Tibial artery (tissue), 4 donors: ENCODE results near the gene ITPK1.

ENCODE experiments used
- DNase-seq, 2 donors: peaks; one replicate each; pipeline ENCODE4 v3.0.0-alpha.2; 2019
- H3K27ac ChIP-seq, 2 donors: fragments of 200-600 bp; sonication (generic) in 1 of 2; 1 replicate in 1 of 2; 2 replicates in 1 of 2; pipeline ENCODE4 v1.5.1; 2018 to 2019; ENCODE audit warnings: mild to moderate bottlenecking in 1 of 2
- H3K27me3 ChIP-seq, 2 donors: fragments of 200-600 bp; sonication (generic) in 1 of 2; one replicate each; pipeline versions ENCODE4 v1.5.1 to v1.6.0; 2016 to 2019
- H3K36me3 ChIP-seq, 3 donors: fragments of 200-600 bp; sonication (generic) in 2 of 3; one replicate each; pipeline ENCODE4 v1.5.1; 2016 to 2019; ENCODE audit warnings: mild to moderate bottlenecking in 2 of 3
- H3K4me1 ChIP-seq, 4 donors: fragments of 200-600 bp; sonication (generic) in 2 of 4; 1 replicate in 3 of 4; 2 replicates in 1 of 4; pipeline ENCODE4 v1.5.1; 2016 to 2019
- H3K4me3 ChIP-seq, 2 donors: fragments of 200-600 bp; sonication (generic) in 1 of 2; 1 replicate in 1 of 2; 2 replicates in 1 of 2; pipeline ENCODE4 v1.5.1; 2018 to 2019; ENCODE audit warnings: mild to moderate bottlenecking in 2 of 2
- H3K9me3 ChIP-seq, 3 donors: fragments of 200-600 bp; sonication (generic) in 1 of 3; one replicate each; pipeline ENCODE4 v1.5.1; 2016 to 2019
- intact Hi-C: fragments of 100-400 bp; cut with DNase I; formaldehyde crosslinking; loops from one replicate; pipeline ENCODE4 v1.15.0; 2023; ENCODE audit warnings: low total_unique reads
- TF ChIP-seq, protein P1 (sequence below), 2 experiments: fragments of 200-600 bp in 1 of 2; fragments of 450-650 bp in 1 of 2; IDR thresholded peaks; one replicate each; pipeline ENCODE4 v1.5.1; 2017 to 2019; ENCODE audit warnings: antibody characterized with exemption in 2 of 2, mild to moderate bottlenecking in 1 of 2, moderate library complexity in 1 of 2

ITPK1 gene

GRCh38 chr14:92936085-92936484 is 179.6 kb downstream of the ITPK1 start:
- TF ChIP-seq, protein P1, sequence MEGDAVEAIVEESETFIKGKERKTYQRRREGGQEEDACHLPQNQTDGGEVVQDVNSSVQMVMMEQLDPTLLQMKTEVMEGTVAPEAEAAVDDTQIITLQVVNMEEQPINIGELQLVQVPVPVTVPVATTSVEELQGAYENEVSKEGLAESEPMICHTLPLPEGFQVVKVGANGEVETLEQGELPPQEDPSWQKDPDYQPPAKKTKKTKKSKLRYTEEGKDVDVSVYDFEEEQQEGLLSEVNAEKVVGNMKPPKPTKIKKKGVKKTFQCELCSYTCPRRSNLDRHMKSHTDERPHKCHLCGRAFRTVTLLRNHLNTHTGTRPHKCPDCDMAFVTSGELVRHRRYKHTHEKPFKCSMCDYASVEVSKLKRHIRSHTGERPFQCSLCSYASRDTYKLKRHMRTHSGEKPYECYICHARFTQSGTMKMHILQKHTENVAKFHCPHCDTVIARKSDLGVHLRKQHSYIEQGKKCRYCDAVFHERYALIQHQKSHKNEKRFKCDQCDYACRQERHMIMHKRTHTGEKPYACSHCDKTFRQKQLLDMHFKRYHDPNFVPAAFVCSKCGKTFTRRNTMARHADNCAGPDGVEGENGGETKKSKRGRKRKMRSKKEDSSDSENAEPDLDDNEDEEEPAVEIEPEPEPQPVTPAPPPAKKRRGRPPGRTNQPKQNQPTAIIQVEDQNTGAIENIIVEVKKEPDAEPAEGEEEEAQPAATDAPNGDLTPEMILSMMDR (IDR thresholded peaks at IDR 0.05) = no peak
- intact Hi-C loops = no loop called here

GRCh38 chr14:92935446-92935845 is 180.3 kb downstream of the ITPK1 start:
- intact Hi-C loops = no loop called here
- TF ChIP-seq, protein P1 (IDR thresholded peaks at IDR 0.05) = no peak
- H3K36me3 ChIP-seq = peaks cover 5 to 32% (median 31%) of the 10 kb centered on the region in 3 donors
- no peak overlapping the region for H3K4me3 ChIP-seq
- H3K4me1 ChIP-seq = no peaks in the 10 kb centered on the region
- H3K27ac ChIP-seq = no peak overlapping the region
- no peaks in the 10 kb centered on the region for H3K27me3 ChIP-seq
- no peak for DNase-seq
- H3K9me3 ChIP-seq = no peaks in the 10 kb centered on the region

More at GRCh38 chr14:92936085-92936484, 179.6 kb downstream of the ITPK1 start:
- H3K4me1 ChIP-seq = no peaks in the 10 kb centered on the region
- H3K9me3 ChIP-seq = no peaks in the 10 kb centered on the region
- H3K36me3 ChIP-seq = peaks cover 10 to 39% (median 37%) of the 10 kb centered on the region in 3 donors
- no peak overlapping the region for H3K4me3 ChIP-seq
- no peak overlapping the region for H3K27ac ChIP-seq
- no peaks in the 10 kb centered on the region for H3K27me3 ChIP-seq
- no peak for DNase-seq

- TF ChIP-seq, protein P1 (IDR thresholded peaks at IDR 0.05) = no peak
- no peaks in the 10 kb centered on the region for H3K27me3 ChIP-seq
- H3K4me3 ChIP-seq = no peak overlapping the region
- H3K4me1 ChIP-seq = no peaks in the 10 kb centered on the region
- H3K27ac ChIP-seq = no peak overlapping the region
- no peak for DNase-seq
- no peaks in the 10 kb centered on the region for H3K9me3 ChIP-seq
- intact Hi-C loops = no loop called here
- peaks cover 5 to 31% (median 27%) of the 10 kb centered on the region in 3 donors for H3K36me3 ChIP-seq
Observed at GRCh38 chr14:92934196-92935085, 181.3 kb downstream of the ITPK1 start.

GRCh38 chr14:92933481-92933880 is 182.2 kb downstream of the ITPK1 start:
- Histone ChIP-seq H3K27me3 (no peaks in the 10 kb centered on the region), H3K36me3 (peaks cover 5 to 27% (median 24%) of the 10 kb centered on the region in 3 donors), H3K9me3 (no peaks in the 10 kb centered on the region), H3K27ac (no peak overlapping the region), H3K4me3 (no peak overlapping the region), H3K4me1 (no peaks in the 10 kb centered on the region)
- no peak for DNase-seq
- TF ChIP-seq, protein P1 (IDR thresholded peaks at IDR 0.05) = no peak
- intact Hi-C loops = no loop called here

DNA sequence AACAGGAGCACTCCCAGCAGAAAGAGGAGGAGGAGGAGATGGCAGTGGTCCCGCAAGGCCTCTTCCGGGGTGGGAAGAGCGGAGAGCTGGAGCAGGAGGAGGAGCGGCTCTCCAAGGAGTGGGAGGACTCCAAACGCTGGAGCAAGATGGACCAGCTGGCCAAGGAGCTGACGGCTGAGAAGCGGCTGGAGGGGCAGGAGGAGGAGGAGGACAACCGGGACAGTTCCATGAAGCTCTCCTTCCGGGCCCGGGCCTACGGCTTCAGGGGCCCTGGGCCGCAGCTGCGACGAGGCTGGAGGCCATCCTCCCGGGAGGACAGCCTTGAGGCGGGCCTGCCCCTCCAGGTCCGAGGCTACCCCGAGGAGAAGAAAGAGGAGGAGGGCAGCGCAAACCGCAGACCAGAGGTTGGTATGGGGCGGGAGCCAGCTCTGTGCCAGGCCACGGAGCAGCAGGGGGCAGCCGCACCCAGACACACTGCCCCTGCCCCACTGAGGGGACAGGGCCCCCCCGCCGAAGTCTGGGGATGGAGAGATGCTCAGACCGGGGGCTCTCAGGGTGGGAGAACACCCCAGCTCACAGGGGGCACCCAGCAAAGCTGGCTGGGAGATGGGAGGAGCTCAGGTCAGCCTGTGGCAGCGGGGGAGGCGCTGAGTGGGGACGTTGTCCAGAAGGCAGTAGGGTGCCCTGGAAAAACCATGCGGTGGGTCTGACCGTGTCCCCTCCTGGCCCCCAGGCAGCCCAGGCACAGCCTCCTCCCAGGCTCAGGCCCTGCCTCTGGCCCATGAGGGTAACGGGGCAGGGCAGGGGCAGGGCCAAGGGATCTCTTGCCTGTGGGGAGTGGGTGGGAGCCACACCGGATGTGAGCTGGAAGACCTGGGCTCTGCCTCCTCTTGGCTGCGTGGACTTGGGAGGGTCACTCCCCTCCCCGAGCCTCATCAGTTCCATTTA is 183.0 kb downstream of the ITPK1 start:
- H3K27ac ChIP-seq = no peak overlapping the region
- intact Hi-C loops = no loop called here
- H3K27me3 ChIP-seq = no peaks in the 10 kb centered on the region
- no peaks in the 10 kb centered on the region for H3K9me3 ChIP-seq
- H3K36me3 ChIP-seq = peaks cover 5 to 25% (median 20%) of the 10 kb centered on the region in 3 donors
- no peak for DNase-seq
- H3K4me3 ChIP-seq = no peak overlapping the region
- H3K4me1 ChIP-seq = no peaks in the 10 kb centered on the region
- TF ChIP-seq, protein P1 (IDR thresholded peaks at IDR 0.05) = no peak
